Glutamatergic neuron (in vitro differentiated cells): ENCODE results near the gene PLA2G4A. TPM values are rescaled to one million over a fixed set of nuclear protein-coding genes. Genes with fewer than 3 reads are reported as not detected.

Experiments used
- DNase-seq: peaks from one replicate; pipeline ENCODE4 v3.0.0; 2022
- H3K27ac Mint-ChIP-seq: one replicate; pipeline ENCODE4 v1.8.0; 2020; ENCODE audit warnings: mild to moderate bottlenecking, mixed read lengths, inconsistent platforms; ENCODE audit not compliant: unreplicated experiment
- H3K27me3 Mint-ChIP-seq: one replicate; pipeline ENCODE4 v1.8.0; 2020; ENCODE audit warnings: mild to moderate bottlenecking, moderate library complexity, mixed read lengths, inconsistent platforms; ENCODE audit not compliant: unreplicated experiment
- H3K36me3 Mint-ChIP-seq: one replicate; pipeline ENCODE4 v1.8.0; 2020; ENCODE audit warnings: mild to moderate bottlenecking, mixed read lengths, inconsistent platforms; ENCODE audit not compliant: unreplicated experiment
- H3K4me1 Mint-ChIP-seq: one replicate; pipeline ENCODE4 v1.8.0; 2020; ENCODE audit warnings: mild to moderate bottlenecking, low read depth, mixed read lengths, inconsistent platforms; ENCODE audit not compliant: unreplicated experiment
- H3K4me3 Mint-ChIP-seq: one replicate; pipeline ENCODE4 v1.8.0; 2020; ENCODE audit warnings: mild to moderate bottlenecking, mixed read lengths, inconsistent platforms; ENCODE audit not compliant: unreplicated experiment
- H3K9me3 Mint-ChIP-seq: one replicate; pipeline ENCODE4 v1.8.0; 2020; ENCODE audit warnings: mild to moderate bottlenecking, moderate library complexity, mixed read lengths, inconsistent platforms; ENCODE audit not compliant: unreplicated experiment
- total RNA-seq: library from RNA; stranded (reverse); fragmentation: NEBNext Ultra II Directional; extraction: Animal tissue kit (Norgen Biotek cat#: 25700); gene quantifications from one replicate; pipeline ENCODE4 v1.2.1, GENCODE V29; 2021; ENCODE audit not compliant: unreplicated experiment
- TF ChIP-seq, protein P1 (sequence below): fragments of 200-600 bp; sonication (generic); IDR thresholded peaks from one replicate; pipeline ENCODE4 v1.5.0; 2021; ENCODE audit not compliant: partially characterized antibody, unreplicated experiment

The PLA2G4A gene
- total RNA-seq, 1 donor from 2014 or later = not detected

DNA sequence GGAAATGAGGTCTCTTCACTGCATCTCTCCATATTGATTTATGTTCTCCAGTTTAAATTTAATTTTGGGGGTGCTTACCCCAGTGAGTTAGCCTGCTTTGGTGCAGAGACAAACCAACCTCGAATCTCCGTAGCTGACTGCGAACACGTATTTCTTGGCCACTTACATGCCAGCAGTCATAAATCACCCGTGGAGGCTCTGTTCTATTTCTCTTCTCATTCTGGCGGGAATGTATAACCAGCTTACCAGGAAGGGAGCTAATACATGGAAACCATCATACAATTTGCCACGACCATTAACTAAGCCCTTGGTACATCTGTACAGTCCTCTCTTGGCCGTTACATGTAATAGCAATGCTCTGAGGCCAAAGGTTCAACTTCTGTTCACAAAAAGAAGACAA lies 148.0 kb downstream of the PLA2G4A start:
- TF ChIP-seq, protein P1, sequence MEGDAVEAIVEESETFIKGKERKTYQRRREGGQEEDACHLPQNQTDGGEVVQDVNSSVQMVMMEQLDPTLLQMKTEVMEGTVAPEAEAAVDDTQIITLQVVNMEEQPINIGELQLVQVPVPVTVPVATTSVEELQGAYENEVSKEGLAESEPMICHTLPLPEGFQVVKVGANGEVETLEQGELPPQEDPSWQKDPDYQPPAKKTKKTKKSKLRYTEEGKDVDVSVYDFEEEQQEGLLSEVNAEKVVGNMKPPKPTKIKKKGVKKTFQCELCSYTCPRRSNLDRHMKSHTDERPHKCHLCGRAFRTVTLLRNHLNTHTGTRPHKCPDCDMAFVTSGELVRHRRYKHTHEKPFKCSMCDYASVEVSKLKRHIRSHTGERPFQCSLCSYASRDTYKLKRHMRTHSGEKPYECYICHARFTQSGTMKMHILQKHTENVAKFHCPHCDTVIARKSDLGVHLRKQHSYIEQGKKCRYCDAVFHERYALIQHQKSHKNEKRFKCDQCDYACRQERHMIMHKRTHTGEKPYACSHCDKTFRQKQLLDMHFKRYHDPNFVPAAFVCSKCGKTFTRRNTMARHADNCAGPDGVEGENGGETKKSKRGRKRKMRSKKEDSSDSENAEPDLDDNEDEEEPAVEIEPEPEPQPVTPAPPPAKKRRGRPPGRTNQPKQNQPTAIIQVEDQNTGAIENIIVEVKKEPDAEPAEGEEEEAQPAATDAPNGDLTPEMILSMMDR = no peak

DNA sequence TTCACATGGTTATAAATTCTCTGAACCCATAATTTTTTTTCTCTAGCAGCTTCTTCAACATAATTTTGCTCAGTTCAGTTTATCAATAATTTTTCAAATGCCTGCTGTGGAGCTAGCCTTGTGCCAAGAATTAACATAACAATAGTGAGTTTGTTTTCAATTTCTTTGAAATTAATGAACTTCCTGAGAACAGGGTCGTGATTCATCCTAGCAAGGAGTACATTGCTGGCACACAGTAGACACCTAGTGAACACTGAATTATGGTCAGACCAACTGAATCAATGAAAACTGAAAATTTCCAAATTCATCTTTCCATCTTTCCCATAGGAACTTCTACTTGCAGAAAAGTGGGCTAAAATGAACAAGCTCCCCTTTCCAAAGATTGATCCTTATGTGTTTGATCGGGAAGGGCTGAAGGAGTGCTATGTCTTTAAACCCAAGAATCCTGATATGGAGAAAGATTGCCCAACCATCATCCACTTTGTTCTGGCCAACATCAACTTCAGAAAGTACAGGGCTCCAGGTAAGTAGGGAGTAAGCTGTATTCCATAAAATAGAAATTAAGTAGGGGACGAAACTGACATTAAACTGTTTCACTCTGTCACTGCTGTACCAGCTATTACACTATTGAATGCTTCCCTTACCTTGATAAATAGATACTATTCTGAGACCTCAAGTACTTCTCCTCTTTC lies 148.7 kb downstream of the PLA2G4A start:
- Mint-ChIP-seq H3K9me3 (peaks cover 3% of the 10 kb centered on the region), H3K4me1 (peaks cover 19% of the 10 kb centered on the region), H3K36me3 (no peaks in the 10 kb centered on the region), H3K27ac (no peak overlapping the region), H3K27me3 (peaks cover 10% of the 10 kb centered on the region), H3K4me3 (no peak overlapping the region)
- no peak for DNase-seq
- TF ChIP-seq, protein P1 = no peak

More for the DNA sequence above, 148.0 kb downstream of the PLA2G4A start:
- H3K4me1 Mint-ChIP-seq = peaks cover 19% of the 10 kb centered on the region
- H3K9me3 Mint-ChIP-seq = peaks cover 3% of the 10 kb centered on the region
- H3K27ac Mint-ChIP-seq = no peak overlapping the region
- DNase-seq = no peak
- peaks cover 10% of the 10 kb centered on the region for H3K27me3 Mint-ChIP-seq
- H3K4me3 Mint-ChIP-seq = no peak overlapping the region
- H3K36me3 Mint-ChIP-seq = no peaks in the 10 kb centered on the region

DNA sequence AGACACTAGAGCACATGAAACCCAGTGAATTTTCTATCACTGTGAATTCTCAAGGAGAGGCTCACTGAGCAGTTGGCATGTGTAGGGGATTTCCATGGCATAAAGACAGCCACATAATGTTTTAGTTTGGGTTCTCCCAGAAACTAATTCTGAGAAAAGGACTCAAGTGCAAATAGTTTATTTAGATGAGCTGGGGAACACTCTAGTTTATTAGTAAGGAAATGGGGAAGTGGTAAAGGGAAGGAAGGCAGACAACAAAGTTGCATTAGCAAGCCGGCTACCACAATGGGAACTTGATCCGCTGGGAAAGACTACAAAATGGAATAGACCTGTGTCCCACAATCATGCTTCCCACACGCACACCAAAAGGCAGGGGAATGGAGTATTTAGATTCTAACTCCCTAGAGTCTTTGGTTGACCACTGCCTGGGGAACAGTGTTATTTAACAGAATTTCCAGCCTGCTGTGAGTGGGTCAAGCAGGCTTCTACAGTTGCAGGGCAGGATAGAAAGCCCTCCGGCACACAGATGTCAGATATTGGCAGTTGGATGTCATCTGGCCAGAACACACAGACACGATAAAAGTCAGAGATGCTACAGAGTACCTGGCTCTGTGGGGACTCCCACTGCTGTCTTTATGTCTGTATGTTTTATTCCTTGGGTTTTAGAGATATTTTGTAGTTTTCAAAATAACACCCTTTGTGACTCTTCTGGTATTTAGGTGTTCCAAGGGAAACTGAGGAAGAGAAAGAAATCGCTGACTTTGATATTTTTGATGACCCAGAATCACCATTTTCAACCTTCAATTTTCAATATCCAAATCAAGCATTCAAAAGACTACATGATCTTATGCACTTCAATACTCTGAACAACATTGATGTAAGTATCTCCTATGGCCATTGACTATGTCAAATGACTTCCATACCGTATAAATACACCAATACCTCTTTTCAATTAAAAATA lies 150.1 kb downstream of the PLA2G4A start:
- no peaks in the 10 kb centered on the region for H3K36me3 Mint-ChIP-seq
- peaks cover 3% of the 10 kb centered on the region for H3K9me3 Mint-ChIP-seq
- TF ChIP-seq, protein P1 = no peak
- H3K27me3 Mint-ChIP-seq = peaks cover 10% of the 10 kb centered on the region
- H3K27ac Mint-ChIP-seq = peak overlapping the region; percentile 83
- peaks cover 19% of the 10 kb centered on the region for H3K4me1 Mint-ChIP-seq
- peak overlapping the region; percentile 35 for H3K4me3 Mint-ChIP-seq
- DNase-seq = peak; percentile 39

DNA sequence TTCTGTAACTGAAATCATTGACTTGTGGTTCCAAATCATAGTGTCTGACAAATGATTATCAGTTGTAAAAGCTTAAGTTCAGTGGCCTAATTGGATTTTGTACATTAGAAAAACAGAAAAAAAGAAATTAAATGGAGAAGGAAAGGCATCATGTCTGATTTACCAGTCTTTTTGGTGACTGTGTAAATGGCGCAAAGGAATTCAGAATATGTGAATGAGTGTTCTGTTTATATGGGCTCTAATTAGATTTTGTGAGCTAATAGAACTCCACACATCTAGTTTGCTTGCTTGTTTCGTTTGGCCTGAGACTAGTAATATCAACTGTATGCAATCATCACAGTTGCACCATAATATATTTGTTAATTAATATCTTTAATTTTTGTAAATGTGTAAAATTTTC lies 151.7 kb downstream of the PLA2G4A start:
- no peak overlapping the region for H3K27ac Mint-ChIP-seq
- no peak overlapping the region for H3K4me3 Mint-ChIP-seq
- no peak for DNase-seq
- H3K4me1 Mint-ChIP-seq = peaks cover 19% of the 10 kb centered on the region
- peaks cover 10% of the 10 kb centered on the region for H3K27me3 Mint-ChIP-seq
- no peaks in the 10 kb centered on the region for H3K36me3 Mint-ChIP-seq
- TF ChIP-seq, protein P1 = no peak
- H3K9me3 Mint-ChIP-seq = peaks cover 3% of the 10 kb centered on the region
